SHP77 treated with DMSO at 0.1 percent for 48 hours (cell line): ENCODE data around the gene KIF24.
"Not testable (repeated sequence)": the region's sequence is repeated elsewhere in the genome, so short reads cannot be mapped to it uniquely, and the experiment has no call there.

Experiments
- DNase-seq: peaks from one replicate; lab custom pipeline; 2025; lab: John Stamatoyannopoulos, UW

KIF24 gene

GRCh38 chr9:34365282-34365681, 36.2 kb upstream of the KIF24 start:
- no peak for DNase-seq

- no peak for DNase-seq
Observed at GRCh38 chr9:34363619-34364351, 34.7 kb upstream of the KIF24 start.

- DNase-seq: no peak
Observed at GRCh38 chr9:34362614-34363214, 33.6 kb upstream of the KIF24 start.

- not testable (repeated sequence) for DNase-seq
Observed at GRCh38 chr9:34352957-34353356, 23.9 kb upstream of the KIF24 start.

GRCh38 chr9:34352122-34352652, 23.1 kb upstream of the KIF24 start:
- DNase-seq: not testable (repeated sequence)

GRCh38 chr9:34349324-34349723, 20.3 kb upstream of the KIF24 start:
- DNase-seq: no peak

GRCh38 chr9:34347800-34348158, 18.7 kb upstream of the KIF24 start:
- DNase-seq: no peak

- DNase-seq: no peak
Observed at GRCh38 chr9:34346873-34347799, 18.1 kb upstream of the KIF24 start.

GRCh38 chr9:34343605-34344004, 14.5 kb upstream of the KIF24 start:
- no peak for DNase-seq

GRCh38 chr9:34343090-34343489, 14.0 kb upstream of the KIF24 start:
- DNase-seq: no peak

- no peak for DNase-seq
Observed at GRCh38 chr9:34341659-34342295, 12.7 kb upstream of the KIF24 start.

GRCh38 chr9:34338665-34339385, 9.8 kb upstream of the KIF24 start:
- no peak for DNase-seq

- not testable (repeated sequence) for DNase-seq
Observed at GRCh38 chr9:34338079-34338478, 9.0 kb upstream of the KIF24 start.

- no peak for DNase-seq
Observed at GRCh38 chr9:34337403-34337802, 8.3 kb upstream of the KIF24 start.

GRCh38 chr9:34335376-34335775, 6.3 kb upstream of the KIF24 start:
- no peak for DNase-seq

GRCh38 chr9:34334916-34335315, 5.8 kb upstream of the KIF24 start:
- no peak for DNase-seq

GRCh38 chr9:34334337-34334824, 5.3 kb upstream of the KIF24 start:
- DNase-seq: no peak

GRCh38 chr9:34333836-34334235, 4.8 kb upstream of the KIF24 start:
- no peak for DNase-seq

- no peak for DNase-seq
Observed at GRCh38 chr9:34332076-34332964, 3.3 kb upstream of the KIF24 start.

GRCh38 chr9:34331196-34331595, 2.1 kb upstream of the KIF24 start:
- no peak for DNase-seq
